Fibroblast of skin of right biceps (primary cell): ENCODE results near the gene KCNIP4.

Source experiments
- DNase-seq: peaks from one replicate; pipeline ENCODE4 v3.0.0-alpha.2; 2013

KCNIP4 gene

DNA sequence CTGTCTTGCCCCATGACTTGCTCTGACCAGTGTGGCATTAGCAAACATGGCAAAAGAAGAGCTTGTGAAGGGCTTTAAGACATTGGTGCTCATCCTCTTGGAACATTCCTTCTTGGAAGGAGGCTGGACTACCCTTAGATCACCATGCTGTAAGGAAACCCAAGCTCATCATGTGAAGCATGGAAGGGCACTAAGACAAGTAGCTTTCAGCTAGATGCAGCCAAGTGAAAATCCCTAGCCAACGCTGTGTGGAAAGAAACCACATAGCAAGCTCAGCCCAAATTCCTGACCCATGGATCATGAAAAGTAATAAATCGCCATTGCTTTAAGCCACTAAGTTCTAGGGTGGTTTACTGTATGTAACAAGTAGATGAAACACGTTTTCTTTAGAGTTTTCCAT is 1260.7 kb downstream of the KCNIP4 start:
- DNase-seq, result peak; percentile 77

DNA sequence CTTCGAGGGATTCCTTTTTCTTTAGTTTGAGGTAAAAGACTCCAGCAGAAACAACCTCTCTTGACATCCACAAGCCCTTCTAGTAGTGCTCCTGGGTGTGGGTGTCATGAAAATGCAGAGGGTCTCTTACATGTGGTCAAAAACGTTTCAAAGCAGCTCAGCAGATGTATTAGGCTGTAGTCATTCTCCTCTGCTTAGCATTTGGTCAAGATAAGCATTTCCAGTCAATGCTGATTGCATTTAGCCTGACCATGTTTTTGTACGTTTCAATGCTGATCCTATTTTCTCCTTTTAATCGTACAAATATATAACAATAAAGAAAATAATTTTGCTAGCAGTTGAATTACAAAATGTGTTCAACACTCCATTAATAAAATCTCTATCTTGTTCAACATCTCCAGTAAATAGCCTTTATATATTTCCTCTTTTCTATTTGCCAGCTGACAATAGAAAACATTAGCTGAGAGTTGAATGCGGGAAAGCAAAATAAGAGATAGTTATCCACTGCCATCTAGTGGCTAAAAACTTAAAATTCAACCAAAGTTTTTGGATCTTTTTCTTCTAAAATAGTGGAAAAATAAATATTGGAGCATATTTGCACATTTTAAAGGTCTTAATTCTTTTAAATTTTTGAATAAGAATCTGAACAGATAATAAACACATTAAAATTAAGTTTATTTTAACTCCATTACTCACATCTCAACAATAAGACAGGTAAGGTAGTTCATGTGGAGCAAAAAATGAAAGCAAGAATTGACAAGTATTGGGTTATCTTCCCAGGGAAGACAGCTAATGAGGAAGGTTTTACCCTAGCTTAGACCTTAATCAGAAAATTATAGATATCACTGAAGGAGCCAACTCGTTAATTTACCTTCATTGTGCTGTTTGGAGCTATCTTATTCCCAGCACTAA is 1263.5 kb downstream of the KCNIP4 start:
- DNase-seq, result peak; percentile 17

- DNase-seq, result no peak
Measured at GRCh38 chr4:20683766-20684165, 1264.8 kb downstream of the KCNIP4 start.

DNA sequence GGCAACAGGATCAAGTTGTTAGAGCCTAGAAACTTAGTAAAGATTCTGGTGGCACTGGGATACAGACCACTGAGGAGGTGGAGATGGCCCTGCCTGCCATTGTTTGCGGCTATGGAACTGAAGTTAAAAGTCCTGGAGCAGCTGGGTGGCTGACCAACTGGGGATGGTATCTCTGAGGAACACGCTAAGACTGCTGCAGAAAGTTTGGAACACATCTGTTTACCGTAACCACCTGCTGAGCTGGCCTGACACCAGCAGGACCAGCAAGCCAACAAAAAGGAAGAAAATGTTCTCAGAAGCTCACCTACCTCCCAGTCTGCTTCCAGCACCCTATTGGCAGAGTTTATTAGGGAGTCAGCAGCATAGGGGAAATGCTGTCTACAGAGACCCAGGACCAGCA is 1265.7 kb downstream of the KCNIP4 start:
- no peak for DNase-seq

DNA sequence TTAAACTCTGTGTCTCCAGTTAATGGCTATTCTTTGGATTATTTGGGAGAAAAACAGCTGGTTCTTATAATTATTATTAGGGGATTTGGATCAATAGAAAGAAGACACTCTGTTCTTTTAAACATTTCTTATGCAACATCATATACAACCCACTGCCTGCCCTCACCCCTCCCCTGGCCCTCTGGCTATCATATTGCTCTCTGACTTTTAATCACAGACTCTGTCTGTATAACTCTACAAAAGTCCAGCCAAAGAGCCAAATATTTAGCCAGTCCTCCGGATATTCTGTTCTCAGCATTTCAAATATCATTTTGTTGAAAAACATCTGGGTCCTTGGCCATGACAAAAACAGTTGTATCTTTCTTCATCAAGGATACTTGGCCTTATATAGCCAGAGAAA is 1267.3 kb downstream of the KCNIP4 start:
- no peak for DNase-seq

DNA sequence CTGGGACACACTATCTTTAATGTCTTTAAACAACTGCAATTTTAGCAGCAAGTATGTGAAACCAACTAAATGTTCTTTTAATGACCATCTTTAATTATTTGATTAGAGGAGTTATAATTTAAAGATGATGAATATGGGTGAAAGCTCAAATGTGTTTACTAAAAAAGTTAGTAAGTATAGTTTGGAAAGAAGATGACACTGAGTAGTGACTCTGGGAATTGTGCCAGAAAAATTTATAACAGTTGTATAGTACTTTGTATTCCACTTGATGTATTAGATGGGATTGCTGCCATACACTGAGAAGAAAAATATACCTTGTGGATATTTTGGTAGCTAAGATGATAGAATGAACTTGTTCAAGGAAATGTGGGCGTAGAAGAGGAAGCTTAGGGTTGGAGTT is 1267.8 kb downstream of the KCNIP4 start:
- DNase-seq, result no peak

GRCh38 chr4:20679951-20680350 is 1268.6 kb downstream of the KCNIP4 start:
- peak; percentile 17 for DNase-seq
